ENCODE data around the gene IGF2.
A peak's percentile ranks its signal among the peaks of the same experiment; 100 is the strongest.
"Not testable (repeated sequence)": the region's sequence is repeated elsewhere in the genome, so short reads cannot be mapped to it uniquely, and the experiment has no call there.

IGF2 gene, protein sequence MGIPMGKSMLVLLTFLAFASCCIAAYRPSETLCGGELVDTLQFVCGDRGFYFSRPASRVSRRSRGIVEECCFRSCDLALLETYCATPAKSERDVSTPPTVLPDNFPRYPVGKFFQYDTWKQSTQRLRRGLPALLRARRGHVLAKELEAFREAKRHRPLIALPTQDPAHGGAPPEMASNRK

GRCh38 chr11:2139123-2139521 lies at the start of gene IGF2:
TSS of gene IGF2 (minus strand) at chr11:2139389. CDS start at chr11:2135523, 3,866 bp downstream.
- DNase-seq: no peak

DNA sequence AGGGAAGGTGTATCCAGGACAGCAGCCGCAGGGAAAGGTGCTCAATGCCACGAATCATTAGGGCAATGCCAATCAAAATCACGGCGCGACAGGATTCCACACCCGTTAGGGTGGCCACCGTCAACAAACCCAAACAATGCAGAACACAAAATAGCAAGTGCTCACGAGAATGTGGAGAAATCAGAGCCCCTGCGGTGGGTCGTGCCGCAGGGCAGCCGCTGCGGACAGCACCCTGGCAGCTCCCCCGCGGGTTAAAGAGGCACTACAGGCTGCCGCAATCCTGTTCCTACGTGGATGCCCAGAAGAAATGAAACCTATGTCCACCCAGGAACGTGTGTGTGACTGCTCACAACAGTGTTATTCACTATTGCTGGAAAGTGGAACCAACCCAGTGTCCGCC lies 49.6 kb upstream of the IGF2 start:
- DNase-seq: no peak

- peak; percentile 2 for DNase-seq
Measured at GRCh38 chr11:2187280-2187707, 48.1 kb upstream of the IGF2 start.

- DNase-seq: peak; percentile 55
Measured at GRCh38 chr11:2186669-2187279, 47.6 kb upstream of the IGF2 start.

DNA sequence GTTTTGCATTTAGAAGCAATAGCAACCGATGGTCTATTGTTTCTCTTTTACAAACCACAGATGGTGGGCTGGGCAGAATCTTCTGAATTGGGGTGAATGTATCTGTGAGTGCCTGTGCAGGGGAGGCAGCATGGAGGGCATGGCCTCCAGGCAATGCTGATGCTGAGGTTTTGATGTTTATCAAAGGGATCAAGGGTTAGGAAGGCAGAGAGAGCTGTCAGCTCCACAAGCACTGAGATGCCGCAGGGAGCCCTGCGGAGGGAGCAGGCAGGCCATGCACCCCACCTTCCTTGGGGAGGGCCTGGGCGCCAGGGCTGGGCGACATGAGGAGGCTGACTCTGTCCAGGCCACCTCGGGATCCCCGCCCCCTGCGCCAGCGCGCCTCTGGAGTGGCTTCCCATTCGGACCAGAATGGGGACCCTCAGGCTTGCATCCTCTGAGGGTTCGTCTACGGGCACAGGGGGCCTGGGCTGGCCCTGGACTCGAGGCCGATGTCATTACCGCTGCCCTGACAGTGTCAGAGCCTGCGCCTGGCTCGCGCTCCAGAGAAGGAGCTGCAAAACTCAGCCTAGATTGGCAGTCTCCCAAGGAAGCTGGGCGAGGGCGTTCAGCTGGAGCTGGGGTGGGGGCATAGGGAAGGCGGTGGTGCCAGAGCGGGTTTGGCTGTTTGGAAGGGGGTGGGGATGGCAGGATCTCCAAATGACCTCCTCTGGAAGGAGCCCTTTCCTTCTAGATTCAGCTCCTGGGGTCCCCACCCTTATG lies 46.3 kb upstream of the IGF2 start:
- DNase-seq: no peak

DNA sequence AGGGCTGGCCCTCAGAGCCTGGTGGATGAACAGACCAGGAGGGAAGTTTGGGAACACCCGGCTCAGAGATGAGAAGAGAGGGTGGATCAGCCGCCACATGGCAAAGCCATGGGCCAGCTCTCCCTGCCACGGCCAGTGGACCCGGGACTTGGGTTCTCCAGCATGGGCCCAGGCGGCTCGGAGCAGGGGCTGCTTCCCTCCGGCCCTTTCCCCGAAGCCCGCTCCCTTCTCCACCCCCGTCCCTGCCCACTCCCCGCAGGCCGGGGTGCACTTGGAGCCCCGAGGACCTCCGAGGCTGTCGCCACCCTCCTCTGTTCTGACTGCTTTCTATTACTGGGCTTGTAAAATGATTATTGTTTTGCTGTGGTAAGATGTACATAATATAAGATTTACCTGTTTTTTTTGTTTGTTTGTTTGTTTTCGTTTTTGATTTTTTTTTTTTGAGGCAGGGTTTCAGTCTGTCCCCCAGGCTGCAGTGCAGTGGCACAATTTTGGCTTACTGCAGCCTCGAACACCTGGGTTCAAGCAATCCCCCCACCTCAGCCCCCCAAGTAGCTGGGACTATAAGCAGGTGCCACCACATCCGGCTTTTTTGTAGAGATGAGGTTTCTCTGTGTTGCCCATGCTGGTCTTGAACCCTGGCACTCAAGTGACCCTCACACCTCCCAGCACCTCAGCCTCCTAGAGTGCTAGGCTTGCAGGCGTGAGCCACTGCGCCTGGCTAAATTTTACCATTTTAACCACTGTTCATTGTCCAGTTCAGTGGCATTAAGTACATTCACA lies 43.7 kb upstream of the IGF2 start:
- no peak for DNase-seq

DNA sequence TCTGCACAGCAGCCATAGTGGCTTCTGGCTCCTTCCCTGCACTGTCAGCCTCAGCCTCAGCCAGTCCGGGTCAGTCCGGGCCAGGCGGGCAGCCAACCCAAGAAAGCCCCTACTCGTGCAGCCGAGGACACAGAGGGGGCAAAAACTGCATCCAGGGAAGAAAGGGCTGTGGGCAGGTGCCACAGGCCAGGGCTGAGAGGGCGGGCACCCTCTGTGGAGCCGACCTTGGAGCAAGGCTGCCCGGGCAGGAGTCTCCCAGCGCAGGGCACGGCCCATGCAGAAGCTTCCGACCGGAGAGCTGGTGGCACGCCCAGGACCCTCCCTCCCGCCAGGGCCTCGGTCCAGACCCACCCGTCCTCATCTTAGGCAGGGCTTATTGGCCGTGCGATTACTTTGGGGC lies 42.9 kb upstream of the IGF2 start:
- DNase-seq: no peak

GRCh38 chr11:2180789-2181370 lies 41.7 kb upstream of the IGF2 start:
- DNase-seq: no peak

DNA sequence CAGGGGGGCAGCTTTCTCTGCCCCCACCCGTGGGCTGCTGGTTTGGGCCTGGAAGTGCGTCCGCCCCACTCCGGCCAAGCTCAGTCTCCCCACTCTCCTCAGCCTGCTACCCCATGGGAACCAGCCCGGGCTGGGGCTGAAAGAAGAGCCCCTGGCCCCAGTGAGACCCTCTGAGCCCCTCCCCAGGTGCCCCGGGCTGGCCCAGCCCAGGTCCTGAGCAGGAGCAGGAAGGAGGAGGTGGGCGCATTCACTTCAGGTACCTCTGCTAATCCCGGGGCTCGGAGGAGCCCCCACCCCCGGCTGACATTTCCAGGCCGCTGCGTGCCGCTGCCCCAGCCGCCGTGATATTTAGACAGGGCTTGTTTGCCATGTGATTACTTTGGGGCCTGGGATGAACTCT lies 41.2 kb upstream of the IGF2 start:
- no peak for DNase-seq

DNA sequence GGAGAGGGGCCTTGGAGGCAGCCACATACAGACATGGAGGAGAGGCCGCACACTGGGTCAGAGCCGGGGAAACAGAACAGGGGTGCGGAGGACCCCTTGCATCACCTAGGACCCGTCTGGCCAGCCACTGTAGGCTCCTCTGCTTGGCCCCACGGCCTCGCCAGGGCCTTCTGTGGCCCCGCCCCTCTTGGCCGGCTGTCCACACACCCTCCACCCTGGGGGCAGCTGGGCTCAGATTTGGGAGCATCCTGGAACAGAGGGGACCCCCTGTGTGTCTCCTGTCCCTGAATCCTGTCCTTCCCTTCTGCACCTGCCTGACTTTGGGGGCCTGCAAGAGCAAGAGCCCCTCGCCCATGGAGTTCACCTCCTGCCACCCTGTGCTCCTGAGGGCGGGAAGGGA lies 40.3 kb upstream of the IGF2 start:
- DNase-seq: no peak

DNA sequence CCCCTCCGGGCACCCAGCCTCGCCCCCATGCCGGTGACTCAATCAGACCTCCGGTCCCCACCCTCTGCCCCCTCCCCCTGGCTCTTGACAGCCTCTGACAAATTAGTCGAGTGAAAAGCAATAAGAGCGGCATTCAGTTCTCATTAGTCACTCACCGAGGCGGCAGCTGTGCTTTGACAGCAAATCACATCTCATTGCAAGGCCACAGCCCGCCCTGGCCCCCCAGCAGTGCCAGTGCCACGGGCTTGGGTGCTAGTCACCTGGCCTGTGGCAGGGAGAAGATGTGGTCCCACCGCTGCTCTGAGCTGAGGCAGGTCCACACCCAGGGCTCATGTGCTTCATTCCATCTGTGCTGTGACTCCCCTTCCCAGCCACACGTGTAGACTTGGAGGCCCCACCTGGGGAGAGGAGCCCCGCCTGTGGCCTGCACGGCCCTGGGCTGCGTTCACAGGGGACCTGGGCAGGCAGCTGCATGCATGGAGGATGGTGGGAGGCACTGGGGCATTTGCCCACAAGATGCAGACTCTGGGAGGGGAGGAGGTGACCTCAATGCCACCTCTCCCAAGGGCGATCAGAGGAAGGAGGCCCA lies 39.8 kb upstream of the IGF2 start:
- DNase-seq: no peak

DNA sequence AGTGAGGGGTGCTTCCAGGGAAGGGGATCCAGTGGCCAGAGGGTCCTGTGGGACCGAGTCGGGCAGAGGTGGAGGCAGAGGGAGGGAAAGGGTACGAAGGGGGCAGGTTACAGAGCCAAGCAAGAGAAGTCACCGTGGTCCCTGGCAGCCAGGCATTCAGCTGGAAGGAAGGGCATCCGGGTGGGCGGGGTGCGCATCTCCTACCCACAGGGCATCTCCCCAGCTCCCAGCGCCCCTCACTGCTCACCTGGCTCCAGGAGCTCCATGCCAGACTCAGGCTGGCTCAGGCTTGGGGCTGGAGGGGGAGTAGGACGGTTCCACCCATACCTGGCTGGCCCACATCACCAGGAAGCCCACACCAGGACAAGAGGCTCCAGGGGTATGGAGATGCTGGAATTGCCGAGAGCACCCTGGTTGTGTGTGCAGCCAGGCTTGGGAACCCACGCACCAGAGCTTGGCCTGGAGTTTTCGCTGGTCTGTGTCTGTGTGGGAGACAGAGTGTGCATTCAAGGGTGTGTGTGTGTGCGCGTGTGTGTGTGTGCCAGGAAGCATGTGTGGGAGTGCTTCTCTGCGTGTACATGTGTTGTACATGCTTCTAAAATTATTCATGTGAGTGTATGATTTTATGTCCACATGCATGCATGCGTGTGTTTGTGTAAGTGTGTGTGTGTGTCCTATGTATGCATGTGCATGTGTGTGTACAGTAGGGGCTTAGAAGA lies 39.0 kb upstream of the IGF2 start:
- not testable (repeated sequence) for DNase-seq

- no peak for DNase-seq
Measured at GRCh38 chr11:2177076-2177475, 37.9 kb upstream of the IGF2 start.

DNA sequence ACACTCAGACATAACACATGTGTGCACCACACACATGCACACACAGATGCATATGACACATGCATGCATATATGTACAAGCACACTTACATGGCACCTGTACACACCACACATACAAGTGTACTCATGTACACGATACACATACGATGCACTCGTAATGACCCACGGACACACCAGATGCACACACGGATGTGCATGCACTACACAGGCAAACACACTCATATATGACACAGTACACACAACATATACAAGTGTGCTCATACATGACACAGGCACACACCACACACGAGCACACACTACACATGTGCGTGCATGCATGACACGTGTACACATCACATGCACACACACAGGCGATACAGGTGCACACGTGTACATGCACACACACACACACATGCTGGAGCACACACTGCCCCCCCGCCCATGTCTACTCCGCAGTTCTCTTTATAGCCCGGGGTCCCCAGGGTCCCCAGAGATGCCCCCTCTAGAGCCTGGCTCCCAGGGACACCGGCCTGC lies 37.3 kb upstream of the IGF2 start:
- DNase-seq: no peak

DNA sequence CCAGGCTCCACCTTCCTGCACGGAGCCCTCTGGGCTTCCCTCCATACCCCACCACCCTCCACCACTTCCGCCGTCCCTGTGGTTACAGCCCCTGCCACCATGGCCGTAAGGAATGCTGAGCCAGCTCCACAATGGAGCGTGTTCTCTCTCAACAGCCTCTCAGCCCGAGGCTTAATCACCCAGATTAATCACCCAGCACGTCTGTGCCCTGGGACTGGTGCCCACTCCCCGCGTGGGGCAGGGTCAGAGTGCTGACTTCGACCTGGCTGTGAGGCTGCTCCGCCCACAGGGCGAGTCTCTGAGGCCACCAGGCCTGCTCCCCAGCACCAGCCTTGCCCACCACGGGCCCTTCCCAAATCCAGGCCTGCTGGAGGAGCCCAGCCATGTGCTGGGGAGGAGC lies 36.5 kb upstream of the IGF2 start:
- no peak for DNase-seq

GRCh38 chr11:2174361-2174760 lies 35.2 kb upstream of the IGF2 start:
- no peak for DNase-seq

DNA sequence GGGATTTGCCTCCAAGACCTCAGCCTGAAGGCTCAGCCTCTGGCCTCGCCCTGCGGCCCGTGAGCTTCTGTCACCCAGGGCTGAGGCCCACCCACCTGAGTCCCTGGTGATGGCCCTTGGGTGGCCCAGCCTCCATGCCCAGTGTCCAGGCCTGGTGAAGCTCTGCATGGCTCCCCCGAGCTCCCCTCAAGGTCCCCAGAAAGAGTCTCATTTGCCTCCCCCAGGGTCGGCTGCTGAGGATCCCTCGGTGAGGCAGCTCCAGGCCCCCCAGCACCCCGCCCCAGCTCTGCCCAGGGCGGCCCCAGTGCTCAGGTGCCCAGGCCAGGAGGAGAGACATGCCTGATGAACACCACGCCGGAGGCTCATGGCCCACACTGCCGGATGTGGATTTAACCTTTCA lies 34.6 kb upstream of the IGF2 start:
- DNase-seq: no peak

DNA sequence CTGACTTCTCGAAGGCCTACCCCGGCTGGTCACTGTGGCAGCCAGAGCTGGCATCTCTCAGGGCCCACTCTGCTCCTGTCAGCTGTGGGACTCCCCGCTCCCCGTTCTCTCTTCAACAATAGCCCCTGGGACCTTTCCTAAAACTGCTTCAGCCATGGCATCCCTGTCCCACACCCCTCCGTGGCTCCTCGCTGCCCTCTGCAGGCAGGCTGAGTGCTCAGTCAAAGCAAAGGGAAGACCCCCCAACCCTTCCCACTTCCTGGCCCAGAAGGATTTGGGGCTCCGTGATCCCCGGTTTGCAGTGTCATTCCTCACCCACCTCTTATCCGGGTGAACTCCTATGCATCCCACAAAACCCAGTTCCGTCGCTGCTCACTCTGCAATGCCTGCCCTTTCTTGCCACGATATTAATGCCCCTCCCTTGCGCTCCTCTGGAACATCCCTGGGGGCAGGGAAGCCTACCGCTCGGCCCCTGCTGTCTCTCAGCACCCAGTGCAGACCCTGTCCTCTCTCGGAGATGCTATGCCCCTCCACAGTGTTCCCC lies 34.0 kb upstream of the IGF2 start:
- no peak for DNase-seq

DNA sequence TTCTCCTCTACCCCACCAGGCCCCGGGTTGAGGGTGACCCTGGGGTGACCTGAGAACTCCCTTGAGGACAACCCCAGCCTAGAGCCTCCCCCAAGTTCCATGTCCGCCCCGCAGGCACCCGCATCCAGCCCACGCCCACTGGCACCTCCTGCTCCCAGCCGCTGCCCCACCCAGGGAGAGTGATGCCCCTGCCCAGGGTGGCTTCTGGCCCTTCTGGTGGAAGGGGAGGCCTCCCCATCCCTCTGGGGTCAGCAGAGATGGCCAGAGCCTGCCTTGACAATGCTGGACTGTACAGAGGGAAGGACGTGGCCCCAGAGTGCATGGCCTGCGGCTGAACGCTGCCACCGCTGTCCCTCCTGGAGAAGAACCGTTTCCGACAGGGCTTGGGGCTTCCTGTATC lies 33.5 kb upstream of the IGF2 start:
- DNase-seq: no peak

DNA sequence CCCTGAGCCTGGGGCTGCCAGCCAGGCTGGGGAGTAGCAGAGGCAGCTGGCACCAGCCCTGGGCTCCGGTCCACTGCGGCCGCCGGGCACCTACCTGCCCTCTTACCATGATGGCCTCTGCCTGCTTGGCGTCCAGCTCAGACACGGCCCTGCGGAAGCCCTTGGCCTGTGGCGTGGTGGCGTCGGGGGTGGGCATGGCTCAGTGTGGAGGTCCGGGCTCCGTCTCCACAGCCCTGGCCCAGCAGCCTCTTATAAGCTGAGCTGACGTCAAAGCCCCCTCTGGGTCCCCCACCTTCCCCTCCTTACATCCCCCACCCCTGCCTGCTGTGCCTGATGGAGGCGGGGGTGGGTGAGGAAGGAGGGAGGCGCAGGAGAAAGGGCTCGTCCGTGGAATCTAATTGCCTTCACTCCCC lies 32.4 kb upstream of the IGF2 start, which contains the start of gene TH:
TSS of gene TH (minus strand) at position 225 of the 413 bp plus-strand sequence. CDS start at position 196, 29 bp downstream.
- no peak for DNase-seq
